ENCODE measurements around the gene NTRK1.

NTRK1 gene

DNA sequence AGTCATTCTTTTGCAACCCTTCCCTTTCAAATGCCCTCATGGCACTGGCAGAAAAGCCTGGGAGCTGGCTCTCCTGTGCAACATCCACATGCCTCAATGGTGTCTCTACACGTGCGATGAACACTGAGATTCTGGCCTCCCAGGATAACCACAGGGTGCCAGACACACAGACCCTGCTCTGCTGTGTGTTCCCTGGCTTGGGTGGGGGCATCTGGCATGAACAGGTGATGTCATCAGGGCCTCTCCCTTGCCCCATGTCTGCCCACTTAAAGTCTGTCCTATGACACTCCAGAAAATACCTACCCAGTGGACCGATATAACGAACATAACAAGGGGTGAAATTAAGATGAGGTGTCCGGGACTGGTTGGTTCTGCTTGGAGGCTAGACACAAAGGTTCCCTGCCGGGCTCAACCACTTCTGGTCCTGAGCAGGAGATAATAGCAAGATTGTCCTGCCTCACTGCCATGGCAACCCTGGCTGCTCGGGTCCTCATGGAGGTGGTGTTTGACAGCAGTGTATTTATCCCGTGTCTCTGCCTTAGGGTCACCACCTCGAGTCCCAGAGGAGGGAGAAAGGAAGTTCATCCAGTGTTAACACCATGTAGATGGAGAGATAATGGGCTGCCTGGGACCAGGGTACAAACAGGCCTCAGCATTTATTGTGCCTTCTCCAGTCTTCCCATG, 21.1 kb upstream of the NTRK1 start:
- no peak for TF ChIP-seq ZFX (IDR thresholded peaks at IDR 0.05; ENCODE audit: borderline replicate concordance)
- TF ChIP-seq, protein P1, sequence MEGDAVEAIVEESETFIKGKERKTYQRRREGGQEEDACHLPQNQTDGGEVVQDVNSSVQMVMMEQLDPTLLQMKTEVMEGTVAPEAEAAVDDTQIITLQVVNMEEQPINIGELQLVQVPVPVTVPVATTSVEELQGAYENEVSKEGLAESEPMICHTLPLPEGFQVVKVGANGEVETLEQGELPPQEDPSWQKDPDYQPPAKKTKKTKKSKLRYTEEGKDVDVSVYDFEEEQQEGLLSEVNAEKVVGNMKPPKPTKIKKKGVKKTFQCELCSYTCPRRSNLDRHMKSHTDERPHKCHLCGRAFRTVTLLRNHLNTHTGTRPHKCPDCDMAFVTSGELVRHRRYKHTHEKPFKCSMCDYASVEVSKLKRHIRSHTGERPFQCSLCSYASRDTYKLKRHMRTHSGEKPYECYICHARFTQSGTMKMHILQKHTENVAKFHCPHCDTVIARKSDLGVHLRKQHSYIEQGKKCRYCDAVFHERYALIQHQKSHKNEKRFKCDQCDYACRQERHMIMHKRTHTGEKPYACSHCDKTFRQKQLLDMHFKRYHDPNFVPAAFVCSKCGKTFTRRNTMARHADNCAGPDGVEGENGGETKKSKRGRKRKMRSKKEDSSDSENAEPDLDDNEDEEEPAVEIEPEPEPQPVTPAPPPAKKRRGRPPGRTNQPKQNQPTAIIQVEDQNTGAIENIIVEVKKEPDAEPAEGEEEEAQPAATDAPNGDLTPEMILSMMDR (IDR thresholded peaks at IDR 0.05), result no peak
- H3K27ac ChIP-seq, result no peak overlapping the region

DNA sequence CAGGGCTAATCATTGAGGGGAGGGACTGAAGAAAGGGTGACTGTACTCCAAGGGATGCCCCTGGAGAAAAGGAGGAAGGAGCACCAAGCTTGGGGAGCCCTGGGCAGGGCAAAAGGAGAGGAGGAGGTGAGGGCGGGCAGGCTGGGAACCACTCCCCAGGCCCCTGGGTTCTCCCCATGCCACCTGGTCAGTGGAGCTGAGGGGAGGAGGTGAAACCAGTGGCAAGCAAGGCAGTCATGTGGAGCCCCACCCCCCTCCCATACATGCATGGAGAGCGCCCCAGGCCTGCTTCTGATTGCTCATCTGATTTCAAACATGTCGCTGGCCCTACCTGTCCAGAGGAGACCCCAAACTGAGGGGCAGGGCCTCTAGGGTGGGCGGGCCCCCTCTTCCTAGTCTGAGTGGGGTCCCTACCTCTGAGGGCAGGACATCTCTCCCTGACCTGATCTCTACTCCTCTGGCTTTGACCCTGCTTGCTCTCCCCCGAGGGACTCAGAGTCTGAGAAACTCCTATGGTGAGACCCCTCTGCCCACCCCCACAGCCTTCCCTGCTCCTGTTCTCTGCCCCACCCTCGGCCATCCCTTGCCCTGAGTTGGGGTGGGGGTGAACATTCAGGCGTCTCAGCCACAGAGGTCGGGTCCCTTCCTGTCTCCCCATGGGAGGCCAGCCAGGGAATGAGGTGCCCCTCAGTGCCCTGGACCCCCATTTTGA, 20.3 kb upstream of the NTRK1 start:
- no peak for TF ChIP-seq ZFX (IDR thresholded peaks at IDR 0.05; ENCODE audit: borderline replicate concordance)
- TF ChIP-seq, protein P1 (IDR thresholded peaks at IDR 0.05), result no peak
- no peak overlapping the region for H3K27ac ChIP-seq

DNA sequence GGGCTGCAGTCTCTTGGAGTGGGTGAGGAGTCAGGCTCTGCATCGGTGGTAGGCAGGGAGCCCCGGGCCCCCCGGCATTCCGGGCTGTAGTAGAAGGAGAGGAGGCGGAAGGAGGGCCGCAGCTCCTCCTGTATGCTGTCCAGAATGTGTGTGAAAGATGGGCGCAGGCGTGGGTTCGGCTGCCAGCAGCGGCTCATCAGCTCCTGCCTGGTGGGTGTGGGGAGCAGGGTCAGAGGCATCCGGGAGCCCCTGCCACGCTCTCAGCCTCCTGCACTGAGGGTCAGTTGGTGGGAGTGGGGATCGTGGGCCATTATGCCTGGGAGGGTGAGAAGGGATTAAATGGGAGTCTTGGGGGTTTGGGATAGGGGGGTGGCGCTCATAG, 19.8 kb upstream of the NTRK1 start:
- H3K27ac ChIP-seq, result no peak overlapping the region
- TF ChIP-seq ZFX (IDR thresholded peaks at IDR 0.05; ENCODE audit: borderline replicate concordance), result no peak
- TF ChIP-seq, protein P1 (IDR thresholded peaks at IDR 0.05), result no peak

DNA sequence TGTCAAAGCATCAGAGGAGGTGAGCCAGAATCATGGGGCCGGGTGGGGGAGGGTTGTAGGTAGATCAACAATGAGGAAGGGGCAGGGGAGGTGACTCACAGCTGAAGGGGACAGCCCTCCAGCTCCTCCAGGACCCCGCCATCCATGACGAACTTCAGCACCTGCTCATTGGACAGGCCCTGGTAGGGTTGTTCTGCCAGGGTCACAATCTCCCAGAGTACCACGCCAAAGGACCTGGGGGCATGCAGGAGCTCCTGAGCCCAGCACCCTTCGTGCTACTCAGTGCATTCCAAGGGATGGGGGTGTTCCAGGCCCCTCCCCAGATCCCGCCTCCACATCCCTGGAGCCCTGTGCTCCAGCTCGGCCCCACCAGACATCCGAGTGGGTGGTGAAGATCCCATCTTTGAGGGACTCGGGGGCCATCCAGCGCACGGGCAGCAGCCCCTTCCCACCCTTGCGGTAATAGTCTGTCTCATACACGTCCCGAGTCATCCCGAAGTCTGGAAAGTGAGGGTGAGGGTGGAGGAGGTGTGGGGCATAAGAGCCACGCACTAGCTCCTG, 19.3 kb upstream of the NTRK1 start:
- TF ChIP-seq, protein P1 (IDR thresholded peaks at IDR 0.05), result no peak
- H3K27ac ChIP-seq, result no peak overlapping the region

DNA sequence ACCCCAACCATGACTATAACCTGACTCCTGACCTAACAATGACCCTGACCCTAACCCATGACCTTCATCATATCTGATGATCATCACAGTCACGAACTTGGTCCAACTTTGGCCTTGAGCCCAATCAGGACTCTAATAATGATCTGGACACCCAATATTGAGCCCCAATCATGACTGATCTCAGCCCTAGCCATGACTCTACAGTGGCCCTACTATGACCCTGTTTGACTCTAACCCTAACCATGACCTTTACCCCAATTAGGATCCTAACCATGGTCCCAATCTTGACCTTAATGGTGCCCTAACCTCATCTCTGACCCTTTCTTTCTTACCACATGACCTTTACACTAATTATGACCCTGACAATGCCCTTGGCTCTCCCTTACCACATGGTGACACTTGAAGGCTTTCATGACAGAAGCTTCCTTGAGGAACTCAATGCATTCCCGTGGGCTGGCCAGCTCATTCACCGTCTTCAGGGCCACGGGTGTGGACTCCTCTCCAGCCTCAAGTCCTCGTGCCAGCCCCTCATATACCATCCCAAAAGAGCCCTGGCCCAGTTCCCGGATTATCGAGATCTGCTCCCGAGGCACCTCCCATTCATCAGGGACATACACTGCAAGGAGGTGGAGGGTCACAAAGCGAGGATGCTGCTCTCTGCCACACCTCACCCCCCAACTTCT, 17.9 kb upstream of the NTRK1 start:
- TF ChIP-seq, protein P1 (IDR thresholded peaks at IDR 0.05), result no peak
- TF ChIP-seq ZFX (IDR thresholded peaks at IDR 0.05; ENCODE audit: borderline replicate concordance), result no peak
- H3K27ac ChIP-seq, result no peak overlapping the region

DNA sequence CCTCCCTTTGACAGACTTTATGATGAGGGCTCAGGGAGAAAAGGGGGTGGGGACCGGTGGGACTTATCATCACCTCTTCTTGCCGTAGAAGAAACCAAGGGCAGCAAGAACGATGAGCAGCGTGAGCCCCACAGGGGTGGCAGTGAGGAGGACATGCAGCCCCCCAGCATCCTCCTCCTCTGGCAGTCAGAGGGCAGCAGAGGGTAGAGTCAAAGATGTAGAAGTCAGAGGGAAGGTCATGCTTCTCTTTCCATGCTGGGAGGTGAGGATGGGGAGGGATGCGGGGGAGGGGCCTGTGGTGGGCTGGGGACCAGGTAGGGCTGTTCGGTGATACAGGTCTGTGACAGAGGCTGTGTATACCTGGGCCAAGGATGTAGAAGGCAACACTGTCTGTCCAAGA, 16.6 kb upstream of the NTRK1 start:
- TF ChIP-seq, protein P1 (IDR thresholded peaks at IDR 0.05), result no peak
- no peak for TF ChIP-seq ZFX (IDR thresholded peaks at IDR 0.05; ENCODE audit: borderline replicate concordance)
- no peak overlapping the region for H3K27ac ChIP-seq
